DND-41 (cell line): ENCODE results near the gene FTO.
A peak's percentile ranks its signal among the peaks of the same experiment; 100 is the strongest.

Experiments
- ATAC-seq: fragments of 200-7000 bp; cut with Tn5 transposase; 3 replicates; pipeline ENCODE4 v1.9.1; 2021; ENCODE audit warnings: low read depth; ENCODE audit not compliant: insufficient read depth
- DNase-seq: peaks from one replicate; pipeline ENCODE4 v3.0.0-alpha.2; 2020
- H2AFZ ChIP-seq: 2 replicates; pipeline ENCODE4 v1.6.0; 2012; ENCODE audit warnings: low read depth, low read length
- H3K27ac ChIP-seq: 2 replicates; pipeline ENCODE4 v1.5.1; 2012; ENCODE audit warnings: low read length, inconsistent platforms
- H3K27me3 ChIP-seq: fragments of 200-600 bp; sonication (generic); 2 replicates; pipeline ENCODE4 v1.6.0; 2012; ENCODE audit warnings: low read length, mild to moderate bottlenecking, inconsistent platforms; ENCODE audit not compliant: insufficient read depth, poor library complexity
- H3K36me3 ChIP-seq: 2 replicates; pipeline ENCODE4 v1.5.1; 2012; ENCODE audit warnings: low read length, inconsistent platforms; ENCODE audit not compliant: insufficient read depth
- H3K4me1 ChIP-seq: 2 replicates; pipeline ENCODE4 v1.5.1; 2012; ENCODE audit warnings: mild to moderate bottlenecking, low read length; ENCODE audit not compliant: insufficient read depth
- H3K4me2 ChIP-seq: 2 replicates; pipeline ENCODE4 v1.6.0; 2012; ENCODE audit warnings: mild to moderate bottlenecking, moderate library complexity, low read length, inconsistent platforms; ENCODE audit not compliant: insufficient read depth
- H3K4me3 ChIP-seq, 2 experiments: fragments of 200-600 bp in 1 of 2; shearing (Covaris generic) in 1 of 2; 2 replicates each; pipeline ENCODE4 v1.5.1; 2012 to 2016; ENCODE audit warnings: inconsistent platforms in 2 of 2, low read length in 2 of 2, mild to moderate bottlenecking in 2 of 2, low read depth in 1 of 2, moderate library complexity in 1 of 2
- H3K79me2 ChIP-seq: 2 replicates; pipeline ENCODE4 v1.6.0; 2012; ENCODE audit warnings: low read length, inconsistent platforms; ENCODE audit not compliant: insufficient read depth
- H3K9ac ChIP-seq: 2 replicates; pipeline ENCODE4 v1.6.0; 2012; ENCODE audit warnings: low read depth, mild to moderate bottlenecking, inconsistent platforms, low read length, moderate library complexity
- H3K9me3 ChIP-seq: 2 replicates; pipeline ENCODE4 v1.5.1; 2012; ENCODE audit warnings: low read length, moderate library complexity, mild to moderate bottlenecking, inconsistent platforms; ENCODE audit not compliant: insufficient read depth, severe bottlenecking
- H4K20me1 ChIP-seq: 2 replicates; pipeline ENCODE4 v1.6.0; 2012; ENCODE audit warnings: low read length; ENCODE audit not compliant: insufficient read depth
- EZH2 ChIP-seq: IDR thresholded peaks from 3 replicates; pipeline ENCODE4 v1.6.1; 2012; ENCODE audit warnings: borderline replicate concordance, low read depth, mild to moderate bottlenecking, moderate library complexity, low read length, inconsistent platforms; ENCODE audit not compliant: severe bottlenecking
- TF ChIP-seq, protein P1 (sequence below): IDR thresholded peaks from 2 replicates; pipeline ENCODE4 v1.5.1; 2012; ENCODE audit warnings: borderline replicate concordance, low read length, moderate library complexity, mild to moderate bottlenecking; ENCODE audit not compliant: poor library complexity, severe bottlenecking; ENCODE audit errors: extremely low read depth

The FTO gene

DNA sequence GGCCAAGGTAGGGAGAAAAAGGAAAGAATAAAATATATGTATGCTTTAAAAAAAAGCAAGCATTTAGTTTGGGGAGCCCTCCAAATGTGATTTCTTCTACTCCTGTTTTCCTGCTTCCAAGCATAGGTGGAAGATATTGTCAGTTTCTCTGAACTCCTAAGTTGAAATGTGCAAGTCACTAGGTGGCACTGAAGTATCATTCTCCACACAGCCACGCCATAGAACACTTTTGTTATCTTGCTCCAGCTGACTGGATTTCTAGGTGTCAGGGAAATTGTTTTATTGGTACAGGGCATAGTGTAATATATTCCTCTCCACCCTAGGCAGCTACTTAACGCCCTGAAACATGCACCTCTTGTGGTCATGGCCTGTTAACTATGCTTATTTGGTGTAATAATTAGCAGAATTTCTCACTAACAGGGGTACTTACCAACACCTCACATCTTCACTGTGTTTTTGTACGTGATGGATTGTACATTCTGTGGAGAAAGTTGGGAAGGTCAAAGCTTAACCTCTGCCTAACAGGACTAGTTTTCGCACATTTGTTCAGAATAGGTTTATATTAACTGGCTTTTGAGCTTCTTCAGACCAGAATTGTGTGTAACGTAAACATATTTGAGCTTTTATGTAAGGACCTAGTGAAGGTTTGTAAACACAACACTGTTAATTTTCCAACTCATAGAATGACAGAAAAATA lies 69.3 kb downstream of the FTO start:
- Histone ChIP-seq H3K27ac (peak overlapping the region; percentile 62), H3K9me3 (no peaks in the 10 kb centered on the region), H3K4me3 (no peak overlapping the region), H2AFZ (no peak overlapping the region), H3K4me2 (peak overlapping the region; percentile 13; the same call in 1 of the 2 replicates), H3K9ac (peak overlapping the region; percentile 5; the same call in 1 of the 2 replicates), H3K36me3 (no peaks in the 10 kb centered on the region), H4K20me1 (no peaks in the 10 kb centered on the region), H3K4me1 (peaks cover 68% of the 10 kb centered on the region), H3K27me3 (no peaks in the 10 kb centered on the region), H3K79me2 (peaks cover 88% of the 10 kb centered on the region)
- ATAC-seq (peak; percentile 87), DNase-seq (peak; percentile 69)
- TF ChIP-seq, protein P1, sequence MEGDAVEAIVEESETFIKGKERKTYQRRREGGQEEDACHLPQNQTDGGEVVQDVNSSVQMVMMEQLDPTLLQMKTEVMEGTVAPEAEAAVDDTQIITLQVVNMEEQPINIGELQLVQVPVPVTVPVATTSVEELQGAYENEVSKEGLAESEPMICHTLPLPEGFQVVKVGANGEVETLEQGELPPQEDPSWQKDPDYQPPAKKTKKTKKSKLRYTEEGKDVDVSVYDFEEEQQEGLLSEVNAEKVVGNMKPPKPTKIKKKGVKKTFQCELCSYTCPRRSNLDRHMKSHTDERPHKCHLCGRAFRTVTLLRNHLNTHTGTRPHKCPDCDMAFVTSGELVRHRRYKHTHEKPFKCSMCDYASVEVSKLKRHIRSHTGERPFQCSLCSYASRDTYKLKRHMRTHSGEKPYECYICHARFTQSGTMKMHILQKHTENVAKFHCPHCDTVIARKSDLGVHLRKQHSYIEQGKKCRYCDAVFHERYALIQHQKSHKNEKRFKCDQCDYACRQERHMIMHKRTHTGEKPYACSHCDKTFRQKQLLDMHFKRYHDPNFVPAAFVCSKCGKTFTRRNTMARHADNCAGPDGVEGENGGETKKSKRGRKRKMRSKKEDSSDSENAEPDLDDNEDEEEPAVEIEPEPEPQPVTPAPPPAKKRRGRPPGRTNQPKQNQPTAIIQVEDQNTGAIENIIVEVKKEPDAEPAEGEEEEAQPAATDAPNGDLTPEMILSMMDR, result peak; percentile 85
- no peak for TF ChIP-seq EZH2

DNA sequence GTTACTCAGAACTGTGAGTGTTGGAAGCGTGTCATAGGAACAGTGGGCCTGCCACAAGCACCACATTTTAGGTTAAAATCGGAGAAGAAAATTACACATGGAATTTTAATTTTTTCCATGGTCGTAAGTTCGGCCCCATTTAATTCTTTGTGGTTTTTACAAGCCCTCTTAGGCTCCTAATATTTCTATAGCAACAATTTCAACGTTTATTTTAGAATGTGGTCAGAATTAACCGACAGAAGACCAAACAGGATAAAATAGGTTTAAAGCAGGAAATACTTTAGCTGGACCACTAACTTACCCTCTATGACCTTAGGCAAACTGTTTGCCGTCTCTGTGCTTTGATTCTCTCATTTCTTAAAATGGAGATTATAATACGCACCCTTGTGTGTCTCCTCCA lies 69.9 kb downstream of the FTO start:
- ATAC-seq (no peak), DNase-seq (no peak)
- peaks cover 68% of the 10 kb centered on the region for H3K4me1 ChIP-seq
- no peak overlapping the region for H3K4me3 ChIP-seq
- H3K9ac ChIP-seq, result peak overlapping the region; percentile 5; the same call in 1 of the 2 replicates
- peak overlapping the region; percentile 62 for H3K27ac ChIP-seq
- no peaks in the 10 kb centered on the region for H4K20me1 ChIP-seq
- H2AFZ ChIP-seq, result no peak overlapping the region
- no peak overlapping the region for H3K4me2 ChIP-seq
- no peak for TF ChIP-seq EZH2
- TF ChIP-seq, protein P1, result no peak
- H3K27me3 ChIP-seq, result no peaks in the 10 kb centered on the region
- no peaks in the 10 kb centered on the region for H3K36me3 ChIP-seq
- peaks cover 90% of the 10 kb centered on the region for H3K79me2 ChIP-seq
- H3K9me3 ChIP-seq, result no peaks in the 10 kb centered on the region

DNA sequence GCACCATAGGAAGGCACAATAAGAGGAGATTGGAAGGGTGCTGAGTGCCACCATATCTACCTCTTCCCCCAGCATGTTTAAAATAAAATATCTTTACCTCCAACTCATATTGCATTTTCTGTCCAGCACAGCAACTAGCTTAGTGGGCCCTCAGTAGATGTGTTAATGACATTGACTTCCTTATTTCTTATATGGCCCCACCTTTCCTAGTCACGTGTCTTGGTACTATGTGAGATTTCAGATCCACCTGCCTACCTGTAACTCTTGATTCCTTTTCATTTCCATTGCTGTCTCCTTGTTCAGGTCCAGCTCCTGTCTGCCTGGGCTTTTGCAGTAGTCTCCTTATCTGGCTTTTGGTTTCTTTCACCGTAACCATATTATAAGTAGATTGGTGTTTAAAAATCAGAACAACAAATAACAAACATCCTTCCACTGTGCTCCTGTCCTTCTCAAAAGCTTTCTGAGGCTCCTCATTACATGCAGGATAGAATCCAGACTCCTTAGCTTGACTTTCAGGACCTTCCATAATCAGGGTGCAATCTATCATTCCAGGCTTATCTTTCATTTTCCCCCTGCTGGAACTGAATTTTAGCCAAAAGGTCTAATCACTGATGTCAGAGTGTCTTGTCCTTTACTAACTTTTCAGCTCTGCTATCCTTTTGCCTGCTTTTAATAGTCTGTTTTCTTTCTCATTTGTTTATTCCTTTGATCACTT lies 71.3 kb downstream of the FTO start:
- peak overlapping the region; percentile 62 for H3K27ac ChIP-seq
- H2AFZ ChIP-seq, result no peak overlapping the region
- H3K79me2 ChIP-seq, result peaks cover 92% of the 10 kb centered on the region
- no peak overlapping the region for H3K4me3 ChIP-seq
- ATAC-seq (no peak), DNase-seq (no peak)
- H3K36me3 ChIP-seq, result no peaks in the 10 kb centered on the region
- H3K27me3 ChIP-seq, result no peaks in the 10 kb centered on the region
- TF ChIP-seq EZH2, result no peak
- TF ChIP-seq, protein P1, result no peak
- peaks cover 65% of the 10 kb centered on the region for H3K4me1 ChIP-seq
- no peaks in the 10 kb centered on the region for H3K9me3 ChIP-seq
- H4K20me1 ChIP-seq, result no peaks in the 10 kb centered on the region
- H3K9ac ChIP-seq, result 0 out of 2 replicates have a peak overlapping the region, but pooled peaks have one; percentile 6
- no peak overlapping the region for H3K4me2 ChIP-seq
